T-helper 22 cell (primary cell): Measurements from ENCODE around the gene TUT1.
"Not testable (repeated sequence)": the region's sequence is repeated elsewhere in the genome, so short reads cannot be mapped to it uniquely, and the experiment has no call there.

Experiments used
- DNase-seq: peaks from one replicate; pipeline ENCODE4 v3.0.0-alpha.2; 2020; ENCODE audit warnings: low read depth

Gene TUT1

GRCh38 chr11:62555464-62556107 lies 35.7 kb downstream of the TUT1 start:
- DNase-seq: peak; percentile 73

DNA sequence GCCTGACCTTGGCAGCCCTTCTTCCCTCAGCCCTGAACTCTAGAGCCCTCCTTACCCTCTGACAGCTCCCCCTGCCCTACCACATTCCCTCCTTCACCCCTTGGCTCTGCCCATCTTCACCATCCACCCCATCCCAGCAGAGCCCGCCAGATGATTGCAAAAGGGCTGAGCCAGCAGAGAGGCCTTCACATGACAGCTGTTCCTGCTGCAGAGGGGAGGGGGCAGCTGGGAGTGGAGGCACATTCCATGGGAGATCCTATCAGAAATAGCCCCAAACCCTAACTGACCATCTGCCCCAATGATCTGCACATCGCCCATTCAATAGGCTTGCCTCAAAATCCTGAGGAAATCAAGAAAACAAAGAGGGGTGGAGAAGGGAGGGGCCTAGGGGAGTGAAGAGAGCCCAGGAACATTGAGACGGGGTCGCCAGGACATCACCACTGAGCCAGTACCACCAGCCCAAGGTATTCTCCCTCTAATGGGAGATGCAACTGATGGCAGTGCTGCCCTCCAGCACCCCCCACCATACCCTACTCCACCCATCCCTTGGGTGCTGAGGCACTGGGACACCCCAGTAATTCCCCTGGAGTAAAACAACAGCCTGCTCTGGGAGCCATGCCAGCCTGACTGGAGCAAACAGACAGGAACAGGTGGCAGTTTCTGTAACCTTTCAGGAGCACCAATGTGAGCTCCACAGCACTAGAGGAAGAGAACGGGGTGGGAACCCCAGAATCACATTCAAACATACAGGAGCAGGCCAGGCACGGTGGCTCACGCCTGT lies 36.7 kb downstream of the TUT1 start:
- DNase-seq: no peak

GRCh38 chr11:62553839-62554361 lies 37.4 kb downstream of the TUT1 start:
- DNase-seq: no peak

- DNase-seq: no peak
Observed at GRCh38 chr11:62553080-62553838, 38.1 kb downstream of the TUT1 start.

- no peak for DNase-seq
Observed at GRCh38 chr11:62552485-62553079, 38.7 kb downstream of the TUT1 start.

- DNase-seq: not testable (repeated sequence)
Observed at GRCh38 chr11:62550478-62550877, 40.8 kb downstream of the TUT1 start.

- DNase-seq: no peak
Observed at GRCh38 chr11:62548545-62549335, 42.6 kb downstream of the TUT1 start.

DNA sequence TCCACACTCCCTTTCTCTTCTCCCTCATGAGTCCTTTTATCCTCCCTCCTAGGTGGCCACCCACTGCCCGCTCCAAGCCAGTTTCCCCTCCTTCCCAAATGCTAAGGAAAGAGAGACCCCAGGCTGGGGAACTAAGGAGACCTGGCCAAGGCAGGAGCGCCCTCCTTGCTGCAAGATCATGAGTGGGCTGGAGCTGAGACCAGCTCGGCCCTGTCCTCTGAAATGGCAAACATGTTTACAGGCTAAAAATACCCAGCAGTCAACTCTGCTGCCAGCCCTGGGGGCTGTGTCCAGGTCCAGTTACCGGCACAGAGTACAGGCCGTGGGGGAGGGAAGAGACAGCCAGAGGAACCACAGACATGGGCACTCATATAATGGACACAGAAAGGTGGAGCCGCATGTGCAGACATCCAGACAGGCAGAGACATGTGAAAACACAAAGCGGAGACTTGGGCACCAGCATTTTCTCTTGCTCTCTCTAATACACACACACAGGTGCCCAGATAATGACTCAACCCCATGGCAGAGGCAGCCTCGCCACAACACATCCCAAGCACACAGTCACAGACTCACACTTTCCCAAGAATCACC lies 43.5 kb downstream of the TUT1 start:
- DNase-seq: no peak

- no peak for DNase-seq
Observed at GRCh38 chr11:62546929-62547625, 44.2 kb downstream of the TUT1 start.

DNA sequence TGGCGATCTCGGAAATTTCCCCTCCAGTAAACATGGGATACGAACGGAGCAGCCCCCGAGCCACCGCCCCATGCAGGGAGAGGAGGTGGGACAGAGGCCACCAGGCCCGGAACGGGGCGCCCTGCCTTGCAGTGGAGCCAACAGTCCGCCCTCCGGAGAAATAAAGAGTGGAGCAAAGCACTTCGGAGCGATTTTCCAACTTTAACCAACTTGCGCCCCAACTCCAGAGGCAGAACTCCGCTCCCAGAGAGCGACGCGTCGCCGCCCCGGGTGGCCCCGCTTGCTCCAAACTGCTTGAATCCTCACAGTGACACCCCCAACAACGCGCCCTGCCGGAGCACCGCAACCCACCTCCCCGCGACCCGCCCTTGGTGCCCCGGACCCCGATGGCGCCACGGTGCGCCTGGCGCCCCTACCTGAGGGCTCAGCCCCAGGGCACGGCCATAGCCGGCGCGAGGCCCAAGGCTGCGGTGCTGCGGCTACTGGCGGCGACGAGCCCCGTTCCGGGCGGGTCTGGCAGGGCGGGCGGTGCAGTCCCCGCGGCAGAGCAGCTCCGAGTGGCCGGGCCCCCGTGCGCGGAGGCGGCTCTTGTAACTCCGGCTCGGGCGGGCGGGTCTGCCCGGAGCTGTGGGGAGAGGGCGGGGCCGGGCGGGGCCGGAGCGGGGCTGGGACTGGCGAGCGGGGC lies 44.9 kb downstream of the TUT1 start, which contains the start of gene AHNAK:
TSS of gene AHNAK (minus strand) at position 563 of the 685 bp plus-strand sequence. CDS start 10,708 bp downstream, outside the sequence.
- DNase-seq: peak; percentile 58

GRCh38 chr11:62545437-62546243 lies 45.7 kb downstream of the TUT1 start:
- DNase-seq: peak; percentile 73

- no peak for DNase-seq
Observed at GRCh38 chr11:62544581-62545436, 46.5 kb downstream of the TUT1 start.

DNA sequence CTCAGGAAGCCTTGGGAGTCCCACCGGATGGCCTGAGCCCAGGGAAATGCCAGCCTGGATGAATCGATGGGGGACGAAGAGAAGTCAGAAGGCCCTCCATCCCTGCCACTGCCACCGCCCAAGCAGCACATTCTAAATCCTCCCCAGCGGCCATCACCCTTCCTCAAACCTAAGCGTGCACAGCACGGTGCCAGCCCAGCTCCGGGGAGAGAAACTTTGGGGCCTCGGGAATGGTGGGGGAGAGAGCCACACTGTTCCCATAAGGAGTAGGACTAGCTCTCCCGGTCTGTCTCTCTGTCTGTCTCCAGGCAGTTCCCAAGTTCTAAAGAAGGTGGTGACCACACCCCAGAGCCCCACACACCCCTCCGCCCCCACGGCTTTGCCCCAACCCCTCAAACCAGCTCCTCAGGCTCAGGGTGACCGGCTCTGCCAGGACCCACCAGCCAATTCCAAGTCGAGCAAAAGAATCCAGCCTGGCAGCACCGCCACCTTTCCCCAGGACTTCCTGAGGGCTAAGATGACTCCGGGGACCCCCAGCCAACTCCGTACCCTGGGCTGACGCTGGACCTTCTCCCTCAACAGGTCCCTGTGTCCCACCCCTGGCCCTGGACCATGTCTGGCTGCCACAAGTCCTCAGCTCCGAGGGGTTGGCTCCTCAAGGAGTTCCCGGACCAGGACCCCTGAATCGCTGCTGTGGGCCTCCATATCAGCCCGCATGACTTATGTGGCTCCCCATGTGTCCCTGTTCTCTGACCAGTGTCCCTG lies 47.5 kb downstream of the TUT1 start:
- DNase-seq: no peak

DNA sequence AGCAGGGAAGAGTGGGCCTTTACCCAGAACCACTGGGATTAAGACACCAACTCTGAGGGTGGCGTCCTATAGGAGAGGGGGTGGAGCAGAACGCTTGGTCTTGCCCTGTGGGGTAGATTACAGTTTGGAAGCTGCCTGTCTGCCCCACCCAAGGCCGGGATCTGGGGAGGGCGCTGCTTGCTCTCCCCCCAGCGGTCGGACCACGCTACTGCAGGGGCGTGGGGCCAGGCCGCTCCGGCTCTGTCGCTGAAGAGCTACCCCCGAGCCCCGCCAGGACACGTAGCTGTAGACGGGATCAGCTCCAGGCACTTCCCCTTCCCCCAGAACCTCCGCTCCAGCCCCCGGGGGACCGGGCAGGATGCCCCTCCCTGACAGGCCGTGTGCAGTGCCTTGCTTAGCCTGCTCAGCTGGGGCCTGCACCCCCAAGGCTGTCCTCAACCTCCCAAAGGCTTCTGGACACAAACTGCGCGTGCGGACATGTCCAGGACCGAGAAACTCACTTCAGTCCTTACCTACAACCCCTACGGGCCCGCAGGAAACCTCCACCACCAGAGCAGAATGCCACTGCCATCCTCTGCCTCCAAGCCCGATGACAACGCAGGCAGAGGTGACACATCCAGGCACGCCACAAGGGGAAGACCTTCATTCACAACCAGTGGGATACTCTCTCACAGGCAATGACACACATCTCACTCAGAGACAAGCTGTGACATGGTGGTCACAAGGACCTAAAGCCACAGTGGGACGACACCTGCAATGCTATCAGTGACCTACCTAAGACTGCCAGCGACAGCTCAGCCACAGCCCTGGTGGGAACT lies 48.4 kb downstream of the TUT1 start:
- peak; percentile 76 for DNase-seq

DNA sequence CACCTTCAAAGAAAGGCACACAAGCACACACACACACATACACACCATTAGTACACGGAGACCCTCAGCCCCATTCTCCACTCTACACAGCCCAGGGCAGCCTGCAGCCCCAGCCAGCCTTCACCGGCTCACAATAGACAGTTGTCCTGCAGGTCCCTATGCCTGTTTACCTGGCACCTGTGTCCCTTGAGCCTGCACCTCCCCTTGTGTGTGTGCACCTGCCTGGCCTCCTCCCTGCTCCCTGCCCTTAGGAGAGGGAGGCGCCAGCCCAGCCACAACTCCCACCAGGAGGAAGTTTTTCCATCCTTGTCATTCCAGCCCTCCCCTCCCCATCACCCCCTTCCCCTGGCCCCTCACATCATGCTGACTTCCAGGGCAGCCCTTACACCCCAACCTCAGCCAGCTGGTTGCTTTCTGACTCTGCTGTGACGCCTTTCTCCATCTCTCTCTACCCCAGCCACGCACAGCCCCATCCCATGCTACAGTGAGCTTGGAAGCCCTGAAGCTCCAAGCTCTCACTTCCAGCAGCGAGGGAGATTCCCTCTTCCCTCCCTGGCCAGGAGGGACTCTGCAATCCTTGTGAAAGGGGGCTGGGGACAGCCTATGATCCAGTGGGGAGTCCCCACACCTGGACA lies 49.1 kb downstream of the TUT1 start:
- DNase-seq: no peak
